Activated B cell treated with CpG ODN at 0.5 μM for 24 hours (primary cell): Measurements from ENCODE around the gene GSTO1. TPM values are rescaled to one million over a fixed set of nuclear protein-coding genes. Genes with fewer than 3 reads are reported as not detected.

Experiments
- ATAC-seq: fragments of 200-7000 bp; cut with Tn5 transposase; one replicate; pipeline ENCODE4 v1.10.0; 2021; ENCODE audit warnings: low read depth, mild to moderate bottlenecking, moderate library complexity
- CTCF ChIA-PET: fragments of 350-600 bp; sonication (Branson Sonifier 250); formaldehyde crosslinking; loops from one replicate; lab custom pipeline; 2021; ENCODE audit warnings: antibody characterized with exemption; lab: Charles Lee
- POLR2A ChIA-PET: fragments of 350-600 bp; sonication (Branson Sonifier 250); formaldehyde crosslinking; loops from one replicate; lab custom pipeline; 2021; ENCODE audit warnings: antibody characterized with exemption; lab: Charles Lee
- DNase-seq: peaks from one replicate; pipeline ENCODE4 v3.0.0; 2022
- H3K27ac Mint-ChIP-seq: one replicate; pipeline ENCODE4 v1.8.0; 2020; ENCODE audit warnings: mixed read lengths
- H3K27me3 Mint-ChIP-seq: one replicate; pipeline ENCODE4 v1.8.0; 2021; ENCODE audit warnings: mixed read lengths
- H3K36me3 Mint-ChIP-seq: one replicate; pipeline ENCODE4 v1.8.0; 2021; ENCODE audit warnings: low read depth, mixed read lengths
- H3K4me1 Mint-ChIP-seq: one replicate; pipeline ENCODE4 v1.8.0; 2021; ENCODE audit warnings: mixed read lengths
- H3K4me3 Mint-ChIP-seq: one replicate; pipeline ENCODE4 v1.8.0; 2020; ENCODE audit warnings: mild to moderate bottlenecking, mixed read lengths
- H3K9me3 Mint-ChIP-seq: one replicate; pipeline ENCODE4 v1.8.0; 2020; ENCODE audit warnings: mixed read lengths
- intact Hi-C: fragments of 100-400 bp; cut with micrococcal nuclease; formaldehyde crosslinking; loops from one replicate; pipeline ENCODE4 v1.15.1; 2024
- total RNA-seq: library from RNA; stranded (reverse); gene quantifications from 2 replicates; pipeline ENCODE4 v1.2.3, GENCODE V29; 2022
- TF ChIP-seq, protein P1 (sequence below): fragments of 200-600 bp; IDR thresholded peaks from one replicate; pipeline ENCODE4 v1.8.0; 2022; ENCODE audit warnings: antibody characterized with exemption, mild to moderate bottlenecking

Gene GSTO1
- total RNA-seq, 1 donor from 2014 or later, result 43.0 TPM

DNA sequence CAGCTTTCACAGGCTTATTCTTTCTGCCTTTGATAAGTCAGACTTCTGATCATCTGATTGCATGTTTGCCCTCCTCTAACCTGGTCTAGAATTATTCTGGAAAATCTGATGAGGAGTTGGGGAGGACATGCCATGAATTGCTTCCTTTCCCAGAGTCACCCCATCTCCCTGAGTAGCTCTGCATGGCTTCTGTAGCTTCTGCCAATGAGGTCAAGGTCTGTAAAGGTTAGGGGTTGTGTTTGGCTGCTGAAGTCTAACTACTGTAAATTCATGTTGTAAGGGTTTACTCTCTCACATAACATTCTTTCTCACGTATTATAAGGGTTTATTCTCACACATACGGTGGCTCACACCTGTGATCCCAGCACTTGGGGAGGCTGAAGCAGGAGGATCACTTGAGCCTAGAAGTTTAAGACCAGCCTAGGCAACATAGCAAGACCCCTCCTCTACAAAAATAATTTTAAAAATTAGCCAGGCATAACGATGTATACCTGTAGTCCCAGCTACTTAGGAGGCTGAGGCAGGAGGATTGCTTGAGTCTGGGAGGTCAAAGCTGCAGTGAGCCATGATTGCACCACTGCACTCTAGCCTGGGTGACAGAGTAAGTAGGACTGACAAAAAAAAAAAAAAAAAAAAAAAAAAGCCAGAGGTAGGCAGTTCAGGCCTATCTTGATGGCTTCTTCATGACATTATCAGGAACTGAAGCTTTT lies 25.0 kb downstream of the GSTO1 start:
- Mint-ChIP-seq H3K36me3 (no peaks in the 10 kb centered on the region), H3K27me3 (peaks cover 10% of the 10 kb centered on the region)

DNA sequence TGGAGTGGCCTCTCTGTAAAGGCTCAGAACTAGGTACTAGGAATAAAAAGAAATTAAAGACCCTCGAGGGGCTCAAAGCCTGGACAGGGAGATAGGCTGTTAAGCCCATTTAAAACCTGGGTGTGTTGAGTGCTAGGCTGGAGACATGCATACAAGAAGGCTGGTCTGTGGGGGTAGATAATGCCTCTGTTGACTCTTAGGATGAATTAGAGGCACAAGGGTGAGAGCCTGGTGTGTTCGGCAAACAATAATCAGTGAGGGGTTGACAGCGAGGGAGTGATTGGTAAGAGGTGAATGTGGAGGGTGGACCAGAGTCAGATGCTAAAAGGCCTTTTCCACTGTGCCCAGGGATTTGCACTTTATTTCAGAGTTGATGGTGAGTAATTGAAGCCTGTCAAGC lies 27.0 kb downstream of the GSTO1 start:
- intact Hi-C loops, result no loop called here
- TF ChIP-seq, protein P1, sequence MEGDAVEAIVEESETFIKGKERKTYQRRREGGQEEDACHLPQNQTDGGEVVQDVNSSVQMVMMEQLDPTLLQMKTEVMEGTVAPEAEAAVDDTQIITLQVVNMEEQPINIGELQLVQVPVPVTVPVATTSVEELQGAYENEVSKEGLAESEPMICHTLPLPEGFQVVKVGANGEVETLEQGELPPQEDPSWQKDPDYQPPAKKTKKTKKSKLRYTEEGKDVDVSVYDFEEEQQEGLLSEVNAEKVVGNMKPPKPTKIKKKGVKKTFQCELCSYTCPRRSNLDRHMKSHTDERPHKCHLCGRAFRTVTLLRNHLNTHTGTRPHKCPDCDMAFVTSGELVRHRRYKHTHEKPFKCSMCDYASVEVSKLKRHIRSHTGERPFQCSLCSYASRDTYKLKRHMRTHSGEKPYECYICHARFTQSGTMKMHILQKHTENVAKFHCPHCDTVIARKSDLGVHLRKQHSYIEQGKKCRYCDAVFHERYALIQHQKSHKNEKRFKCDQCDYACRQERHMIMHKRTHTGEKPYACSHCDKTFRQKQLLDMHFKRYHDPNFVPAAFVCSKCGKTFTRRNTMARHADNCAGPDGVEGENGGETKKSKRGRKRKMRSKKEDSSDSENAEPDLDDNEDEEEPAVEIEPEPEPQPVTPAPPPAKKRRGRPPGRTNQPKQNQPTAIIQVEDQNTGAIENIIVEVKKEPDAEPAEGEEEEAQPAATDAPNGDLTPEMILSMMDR, result no peak
- Mint-ChIP-seq H3K27me3 (peaks cover 10% of the 10 kb centered on the region), H3K36me3 (no peaks in the 10 kb centered on the region), H3K27ac (no peak overlapping the region), H3K9me3 (no peaks in the 10 kb centered on the region), H3K4me1 (no peaks in the 10 kb centered on the region), H3K4me3 (no peak overlapping the region)
- no peak for DNase-seq
- CTCF ChIA-PET, result interaction anchor here (1.2 to 2.3 kb wide), 4 partner anchors 8 to 68 kb away, joined by 3 to 10 read pairs (median 4); no protein-coding TSS in a partner anchor
- ATAC-seq, result no peak
- POLR2A ChIA-PET, result no interaction called here

More for the DNA sequence above, 25.0 kb downstream of the GSTO1 start:
- peaks cover 4% of the 10 kb centered on the region for H3K4me1 Mint-ChIP-seq
- H3K27ac Mint-ChIP-seq, result no peak overlapping the region
- no peak overlapping the region for H3K4me3 Mint-ChIP-seq
- TF ChIP-seq, protein P1, result no peak
- no peak for ATAC-seq
- ChIA-PET POLR2A (interaction anchor here (0.6 kb wide), 1 partner anchor 11 kb away, joined by 5 read pairs; no protein-coding TSS in a partner anchor), CTCF (interaction anchor here (0.9 to 2.7 kb wide), 2 partner anchors 12 to 73 kb away, joined by 3 to 14 read pairs; no protein-coding TSS in a partner anchor)
- intact Hi-C loops, result no loop called here
- no peak for DNase-seq
- no peaks in the 10 kb centered on the region for H3K9me3 Mint-ChIP-seq

DNA sequence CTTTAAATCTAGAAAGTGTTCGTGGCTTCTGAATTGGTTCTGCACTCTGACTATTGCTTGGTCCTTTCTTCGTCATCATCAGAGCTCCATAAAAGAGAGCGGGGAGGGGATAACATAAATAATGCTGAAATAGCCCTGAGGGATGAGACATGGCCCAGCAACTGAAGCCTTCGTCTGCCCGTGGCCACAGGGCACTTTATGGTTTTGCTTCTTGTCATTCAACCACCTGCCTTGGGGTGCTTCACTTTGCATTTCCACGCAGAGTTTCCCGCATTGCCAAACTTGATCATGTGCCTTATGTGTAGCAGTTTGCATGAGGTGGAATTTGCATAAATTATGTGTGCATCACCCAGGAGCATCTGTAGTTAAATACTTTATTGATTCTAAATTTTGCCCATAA lies 30.2 kb downstream of the GSTO1 start:
- Mint-ChIP-seq H3K27ac (no peak overlapping the region), H3K9me3 (no peaks in the 10 kb centered on the region), H3K4me3 (no peak overlapping the region), H3K27me3 (peaks cover 15% of the 10 kb centered on the region), H3K36me3 (no peaks in the 10 kb centered on the region), H3K4me1 (no peaks in the 10 kb centered on the region)
- ChIA-PET CTCF (no interaction called here), POLR2A (no interaction called here)
- DNase-seq (no peak), ATAC-seq (peak; percentile 18)
- intact Hi-C loops, result no loop called here
- TF ChIP-seq, protein P1, result no peak

DNA sequence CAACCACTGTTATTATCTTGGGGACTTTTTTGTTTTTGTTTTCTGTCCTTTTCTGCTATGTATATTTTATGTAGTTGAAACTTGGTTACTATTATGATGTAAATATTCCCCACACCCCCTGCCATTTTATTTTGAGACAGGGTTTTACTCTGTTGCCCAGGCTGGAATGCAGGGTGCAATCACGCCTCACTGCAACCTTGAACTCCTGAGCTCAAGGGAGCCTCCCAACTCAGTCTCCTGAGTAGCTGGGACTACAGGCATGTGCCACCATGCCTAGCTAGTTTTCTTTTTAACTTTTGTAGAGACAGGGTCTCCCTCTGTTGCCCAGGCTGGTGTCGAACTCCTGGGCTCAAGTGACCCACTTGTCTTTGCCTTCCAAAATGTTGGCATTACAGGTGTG lies 32.2 kb downstream of the GSTO1 start:
- DNase-seq (no peak), ATAC-seq (no peak)
- no peak overlapping the region for H3K4me3 Mint-ChIP-seq
- peaks cover 13% of the 10 kb centered on the region for H3K27me3 Mint-ChIP-seq
- intact Hi-C loops, result no loop called here
- H3K4me1 Mint-ChIP-seq, result peaks cover 6% of the 10 kb centered on the region
- POLR2A ChIA-PET, result interaction anchor here (1.7 kb wide), 1 partner anchor 18 kb away, joined by 6 read pairs; the partner anchor contains the start of gene GSTO2
- H3K27ac Mint-ChIP-seq, result no peak overlapping the region
- H3K9me3 Mint-ChIP-seq, result no peaks in the 10 kb centered on the region
- TF ChIP-seq, protein P1, result no peak
- CTCF ChIA-PET, result interaction anchor here (1.8 to 1.9 kb wide), 2 partner anchors 12 to 20 kb away, joined by 6 to 9 read pairs; no protein-coding TSS in a partner anchor
- H3K36me3 Mint-ChIP-seq, result no peaks in the 10 kb centered on the region

DNA sequence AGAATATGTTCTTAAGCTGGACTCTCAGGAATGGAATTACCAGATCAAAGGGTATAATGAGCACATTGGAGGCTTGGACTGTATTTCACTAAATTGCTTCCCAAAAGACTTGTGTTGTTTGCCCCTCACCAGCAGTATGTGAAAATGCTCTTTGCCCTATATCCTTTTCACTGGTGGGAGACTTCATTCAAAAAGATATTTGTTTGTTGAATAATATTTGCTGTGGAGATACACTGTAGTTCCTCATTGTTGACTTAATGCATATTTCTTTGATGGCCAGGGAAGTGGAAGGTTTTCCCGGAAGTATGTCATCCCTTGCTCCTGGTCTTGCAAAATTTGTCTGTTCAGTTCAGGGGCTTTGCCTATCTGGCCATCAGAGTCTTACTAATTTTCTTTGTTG lies 33.7 kb downstream of the GSTO1 start:
- H3K4me1 Mint-ChIP-seq, result peaks cover 6% of the 10 kb centered on the region
- H3K9me3 Mint-ChIP-seq, result no peaks in the 10 kb centered on the region
- H3K27me3 Mint-ChIP-seq, result peaks cover 9% of the 10 kb centered on the region
- intact Hi-C loops, result no loop called here
- no peak overlapping the region for H3K27ac Mint-ChIP-seq
- no peak for DNase-seq
- H3K36me3 Mint-ChIP-seq, result no peaks in the 10 kb centered on the region
- CTCF ChIA-PET, result interaction anchor here (2.5 to 6.0 kb wide), 2 partner anchors 14 to 62 kb away, joined by 8 to 79 read pairs; no protein-coding TSS in a partner anchor
- POLR2A ChIA-PET, result no interaction called here
- TF ChIP-seq, protein P1, result no peak
- ATAC-seq, result no peak
- no peak overlapping the region for H3K4me3 Mint-ChIP-seq
